Endometrium (tissue), 2 donors: ENCODE data around the gene RIMBP2.

Experiments
- FAIRE-seq: peaks from 2 replicates; lab custom pipeline; 2012; peaks lifted over from hg19 to GRCh38; lab: Jason Lieb, UNC
- donor health status: control.
- donor health status: control.

RIMBP2 gene

GRCh38 chr12:130414381-130414780 is 301.7 kb downstream of the RIMBP2 start:
- FAIRE-seq = no peak

- FAIRE-seq = no peak
These were observed 302.2 kb downstream of the RIMBP2 start for GRCh38 chr12:130413909-130414308.

GRCh38 chr12:130412384-130412783 is 303.7 kb downstream of the RIMBP2 start:
- FAIRE-seq = no peak

GRCh38 chr12:130405332-130405731 is 310.8 kb downstream of the RIMBP2 start:
- FAIRE-seq = no peak

GRCh38 chr12:130401703-130402102 is 314.4 kb downstream of the RIMBP2 start:
- no peak for FAIRE-seq

GRCh38 chr12:130398100-130398848 is 317.8 kb downstream of the RIMBP2 start:
- no peak for FAIRE-seq

- no peak for FAIRE-seq
These were observed 319.4 kb downstream of the RIMBP2 start for GRCh38 chr12:130396667-130397066.

GRCh38 chr12:130394906-130395305 is 321.2 kb downstream of the RIMBP2 start:
- no peak for FAIRE-seq

- no peak for FAIRE-seq
These were observed 324.9 kb downstream of the RIMBP2 start for GRCh38 chr12:130391186-130391585.

GRCh38 chr12:130385193-130385592 is 330.9 kb downstream of the RIMBP2 start:
- FAIRE-seq = no peak

- no peak for FAIRE-seq
These were observed 331.9 kb downstream of the RIMBP2 start for GRCh38 chr12:130384234-130384633.

GRCh38 chr12:130382818-130383217 is 333.3 kb downstream of the RIMBP2 start:
- FAIRE-seq = no peak

- no peak for FAIRE-seq
These were observed 340.5 kb downstream of the RIMBP2 start for GRCh38 chr12:130375296-130376287.

- FAIRE-seq = no peak
These were observed 342.0 kb downstream of the RIMBP2 start for GRCh38 chr12:130374083-130374482.

GRCh38 chr12:130372936-130373335 is 343.2 kb downstream of the RIMBP2 start:
- no peak for FAIRE-seq

- no peak for FAIRE-seq
These were observed 344.8 kb downstream of the RIMBP2 start for GRCh38 chr12:130371296-130371695.

- no peak for FAIRE-seq
These were observed 346.3 kb downstream of the RIMBP2 start for GRCh38 chr12:130369816-130370215.

GRCh38 chr12:130367523-130367922 is 348.6 kb downstream of the RIMBP2 start:
- no peak for FAIRE-seq

GRCh38 chr12:130367003-130367402 is 349.1 kb downstream of the RIMBP2 start:
- no peak for FAIRE-seq

GRCh38 chr12:130366159-130366558 is 349.9 kb downstream of the RIMBP2 start:
- FAIRE-seq = no peak

- FAIRE-seq = peak; percentile 57
These were observed 351.5 kb downstream of the RIMBP2 start for GRCh38 chr12:130364578-130364977.

- FAIRE-seq = no peak
These were observed 354.0 kb downstream of the RIMBP2 start for GRCh38 chr12:130362060-130362459.

- FAIRE-seq = no peak
These were observed 358.3 kb downstream of the RIMBP2 start for GRCh38 chr12:130357729-130358330.
